MM.1S (cell line): Measurements from ENCODE around the gene SERPINA3.

Experiments used
- DNase-seq: peaks from one replicate; pipeline ENCODE4 v3.0.0-alpha.2; 2015
- H2AFZ ChIP-seq: fragments of 300-600 bp; sonication (generic); 2 replicates; pipeline ENCODE4 v1.6.0; 2016; ENCODE audit warnings: antibody characterized with exemption, low read length
- H3F3A ChIP-seq: fragments of 300-600 bp; sonication (generic); 2 replicates; pipeline ENCODE4 v1.6.1; 2016; ENCODE audit warnings: mild to moderate bottlenecking, antibody characterized with exemption, low read length, moderate library complexity, mixed read lengths; ENCODE audit not compliant: insufficient read depth
- H3K27ac ChIP-seq: fragments of 300-600 bp; sonication (generic); 2 replicates; pipeline ENCODE4 v1.5.1; 2016; ENCODE audit warnings: mild to moderate bottlenecking, low read length
- H3K27me3 ChIP-seq: fragments of 300-600 bp; sonication (generic); replicated peaks from 2 replicates; pipeline ENCODE4 v1.6.0; 2016; ENCODE audit warnings: low read length; ENCODE audit not compliant: insufficient read depth
- H3K36me3 ChIP-seq: fragments of 300-600 bp; sonication (generic); replicated peaks from 2 replicates; pipeline ENCODE4 v1.6.1; 2016; ENCODE audit warnings: mild to moderate bottlenecking, low read length, mixed read lengths; ENCODE audit not compliant: insufficient read depth
- H3K4me1 ChIP-seq: fragments of 300-600 bp; sonication (generic); 2 replicates; pipeline ENCODE4 v1.6.1; 2016; ENCODE audit warnings: low read length, mixed read lengths
- H3K4me2 ChIP-seq: fragments of 300-600 bp; sonication (generic); 2 replicates; pipeline ENCODE4 v1.6.0; 2016; ENCODE audit warnings: low read depth, low read length
- H3K4me3 ChIP-seq: fragments of 300-600 bp; sonication (generic); 2 replicates; pipeline ENCODE4 v1.5.1; 2016; ENCODE audit warnings: low read length, mixed read lengths
- H3K79me2 ChIP-seq: fragments of 300-600 bp; sonication (generic); 2 replicates; pipeline ENCODE4 v1.6.1; 2016; ENCODE audit warnings: mixed run types, low read length, mixed read lengths
- H3K9ac ChIP-seq: fragments of 300-600 bp; sonication (generic); 2 replicates; pipeline ENCODE4 v1.6.1; 2016; ENCODE audit warnings: low read length, mixed read lengths
- H3K9me2 ChIP-seq: fragments of 300-600 bp; sonication (generic); replicated peaks from 2 replicates; pipeline ENCODE4 v1.6.1; 2016; ENCODE audit warnings: mild to moderate bottlenecking, low read length, mixed read lengths; ENCODE audit not compliant: insufficient read depth
- H3K9me3 ChIP-seq: fragments of 300-600 bp; sonication (generic); replicated peaks from 2 replicates; pipeline ENCODE4 v1.6.1; 2016; ENCODE audit warnings: mild to moderate bottlenecking, low read length, mixed read lengths; ENCODE audit not compliant: insufficient read depth
- H4K20me1 ChIP-seq: fragments of 300-600 bp; sonication (generic); 2 replicates; pipeline ENCODE4 v1.6.1; 2016; ENCODE audit warnings: mild to moderate bottlenecking, low read length, moderate library complexity, mixed read lengths; ENCODE audit not compliant: insufficient read depth
- CTCF ChIP-seq: fragments of 300-600 bp; sonication (generic); IDR thresholded peaks from 2 replicates; pipeline ENCODE4 v1.5.1; 2016; ENCODE audit warnings: antibody characterized with exemption, low read length, mixed read lengths
- EZH2 ChIP-seq: fragments of 300-600 bp; sonication (generic); optimal IDR thresholded peaks from 2 replicates; pipeline ENCODE3; 2017; ENCODE audit warnings: low read depth, mild to moderate bottlenecking, antibody characterized with exemption, low read length, mixed read lengths
- EZH2phosphoT487 ChIP-seq: fragments of 300-600 bp; sonication (generic); IDR thresholded peaks from 2 replicates; pipeline ENCODE4 v1.6.1; 2018; ENCODE audit warnings: antibody characterized with exemption, low read length

The SERPINA3 gene

GRCh38 chr14:94611179-94611578 lies 1.0 kb upstream of the SERPINA3 start:
- Histone ChIP-seq H3K27ac (no peak overlapping the region), H3K9ac (no peak overlapping the region), H3K9me3 (no peaks in the 10 kb centered on the region), H3K9me2 (no peaks in the 10 kb centered on the region), H3K27me3 (no peaks in the 10 kb centered on the region), H2AFZ (no peak overlapping the region), H3K4me1 (no peaks in the 10 kb centered on the region), H4K20me1 (no peaks in the 10 kb centered on the region), H3K4me3 (no peak overlapping the region), H3K4me2 (no peak overlapping the region), H3F3A (no peaks in the 10 kb centered on the region), H3K79me2 (no peaks in the 10 kb centered on the region), H3K36me3 (no peaks in the 10 kb centered on the region)
- no peak for TF ChIP-seq CTCF
- no peak for TF ChIP-seq EZH2phosphoT487
- no peak for TF ChIP-seq EZH2
- no peak for DNase-seq

- DNase-seq = no peak
- Histone ChIP-seq H3K9ac (no peak overlapping the region), H4K20me1 (no peaks in the 10 kb centered on the region), H2AFZ (no peak overlapping the region), H3K36me3 (no peaks in the 10 kb centered on the region), H3K4me2 (no peak overlapping the region), H3K4me3 (no peak overlapping the region), H3K27me3 (no peaks in the 10 kb centered on the region), H3K27ac (no peak overlapping the region), H3K9me2 (no peaks in the 10 kb centered on the region), H3K9me3 (no peaks in the 10 kb centered on the region), H3K4me1 (no peaks in the 10 kb centered on the region), H3F3A (no peaks in the 10 kb centered on the region), H3K79me2 (no peaks in the 10 kb centered on the region)
- no peak for TF ChIP-seq EZH2
- TF ChIP-seq CTCF = no peak
- no peak for TF ChIP-seq EZH2phosphoT487
Observed at GRCh38 chr14:94612580-94613554, 676 bp downstream of the SERPINA3 start.

GRCh38 chr14:94613720-94614644 lies 1.8 kb downstream of the SERPINA3 start:
- H3K27ac ChIP-seq = no peak overlapping the region
- H3K36me3 ChIP-seq = no peaks in the 10 kb centered on the region
- H3K4me3 ChIP-seq = no peak overlapping the region
- H3K79me2 ChIP-seq = no peaks in the 10 kb centered on the region
- no peak overlapping the region for H3K4me2 ChIP-seq
- no peak overlapping the region for H2AFZ ChIP-seq
- TF ChIP-seq CTCF (no peak), EZH2 (no peak), EZH2phosphoT487 (no peak)
- no peaks in the 10 kb centered on the region for H3K9me2 ChIP-seq
- no peaks in the 10 kb centered on the region for H4K20me1 ChIP-seq
- DNase-seq = no peak
- no peaks in the 10 kb centered on the region for H3F3A ChIP-seq
- H3K27me3 ChIP-seq = no peaks in the 10 kb centered on the region
- no peaks in the 10 kb centered on the region for H3K4me1 ChIP-seq
- H3K9me3 ChIP-seq = no peaks in the 10 kb centered on the region
- no peak overlapping the region for H3K9ac ChIP-seq
